ENCODE data around the gene TRIM65. TPM values are rescaled to one million over a fixed set of nuclear protein-coding genes. Genes with fewer than 3 reads are reported as not detected.
A peak's percentile ranks its signal among the peaks of the same experiment; 100 is the strongest.

The TRIM65 gene
- total and polyA plus RNA-seq, 2 experiments from 2014 or later, result 13.8 to 54.0 TPM

GRCh38 chr17:75908201-75908600 lies 11.4 kb upstream of the TRIM65 start:
- no peaks in the 10 kb centered on the region; the same call in 2 of the 3 replicates for H3K4me1 Mint-ChIP-seq
- H2AFZ ChIP-seq, result no peak overlapping the region
- ATAC-seq (no peak), DNase-seq (ENCODE audit: low spot score) (no peak)
- H3K79me2 ChIP-seq (replicated peaks; ENCODE audit: insufficient read depth), result peaks cover 11% of the 10 kb centered on the region
- no peak overlapping the region for H3K4me3 Mint-ChIP-seq
- peaks cover 14% of the 10 kb centered on the region; the same call in 1 of the 2 replicates for H3F3A ChIP-seq (replicated peaks; ENCODE audit: low read depth)
- no peaks in the 10 kb centered on the region for H3K36me3 ChIP-seq (ENCODE audit: insufficient read depth)
- no peaks in the 10 kb centered on the region for H3K27me3 ChIP-seq (ENCODE audit: insufficient read depth)
- H3K27ac Mint-ChIP-seq, result 0 out of 2 replicates have a peak overlapping the region, but pooled peaks have one; percentile 73
- peaks cover 2% of the 10 kb centered on the region; the same call in 2 of the 3 replicates for H3K36me3 Mint-ChIP-seq (ENCODE audit: low read depth)
- H3K27ac ChIP-seq (ENCODE audit: low read depth), result no peak overlapping the region
- TF ChIP-seq ZNF114 (CRISPR knock-in tag; IDR thresholded peaks at IDR 0.05) (no peak), EZH2phosphoT487 (IDR thresholded peaks at IDR 0.05; ENCODE audit: unreplicated experiment) (no peak), JUNB (IDR thresholded peaks at IDR 0.05; ENCODE audit: unreplicated experiment) (no peak), POLR2AphosphoS5 (IDR thresholded peaks at IDR 0.05; ENCODE audit: low read depth) (no peak)
- H3K4me2 ChIP-seq, result no peak overlapping the region
- peaks cover 6% of the 10 kb centered on the region; the same call in 1 of the 2 replicates for H4K20me1 ChIP-seq (replicated peaks; ENCODE audit: insufficient read depth)
- H3K4me1 ChIP-seq (ENCODE audit: insufficient read depth), result peaks cover 7% of the 10 kb centered on the region
- H3K4me3 ChIP-seq, result no peak overlapping the region
- H3K9me2 ChIP-seq (ENCODE audit: insufficient read depth), result no peaks in the 10 kb centered on the region
- peaks cover 8% of the 10 kb centered on the region for H3K27me3 Mint-ChIP-seq (ENCODE audit: insufficient read depth, low read depth, poor library complexity)
- H3K9me3 Mint-ChIP-seq, result no peaks in the 10 kb centered on the region

- no peaks in the 10 kb centered on the region for H3K9me3 Mint-ChIP-seq
- Histone ChIP-seq H3K9me2 (ENCODE audit: insufficient read depth) (no peaks in the 10 kb centered on the region), H3K79me2 (replicated peaks; ENCODE audit: insufficient read depth) (peaks cover 15% of the 10 kb centered on the region), H4K20me1 (replicated peaks; ENCODE audit: insufficient read depth) (peaks cover 6% of the 10 kb centered on the region; the same call in 1 of the 2 replicates), H3F3A (replicated peaks; ENCODE audit: low read depth) (peaks cover 24% of the 10 kb centered on the region), H3K36me3 (ENCODE audit: insufficient read depth) (peaks cover 4% of the 10 kb centered on the region; the same call in 1 of the 2 replicates), H3K4me3 (no peak overlapping the region), H3K4me1 (ENCODE audit: insufficient read depth) (peaks cover 8% of the 10 kb centered on the region), H3K4me2 (no peak overlapping the region), H3K27ac (ENCODE audit: low read depth) (no peak overlapping the region), H3K27me3 (ENCODE audit: insufficient read depth) (no peaks in the 10 kb centered on the region), H2AFZ (no peak overlapping the region)
- H3K4me1 Mint-ChIP-seq, result no peaks in the 10 kb centered on the region; the same call in 2 of the 3 replicates
- DNase-seq (ENCODE audit: low spot score), result no peak
- peaks cover 10% of the 10 kb centered on the region for H3K36me3 Mint-ChIP-seq (ENCODE audit: low read depth)
- ATAC-seq, result no peak
- no peak overlapping the region for H3K4me3 Mint-ChIP-seq
- H3K27ac Mint-ChIP-seq, result no peak overlapping the region
- H3K27me3 Mint-ChIP-seq (ENCODE audit: insufficient read depth, low read depth, poor library complexity), result peaks cover 8% of the 10 kb centered on the region
- TF ChIP-seq CREB1 (CRISPR knock-in tag; IDR thresholded peaks at IDR 0.05; ENCODE audit: low read depth) (no peak), POLR2AphosphoS5 (IDR thresholded peaks at IDR 0.05; ENCODE audit: low read depth) (no peak), ZNF114 (CRISPR knock-in tag; IDR thresholded peaks at IDR 0.05) (no peak), NANOG (IDR thresholded peaks at IDR 0.05; ENCODE audit: borderline replicate concordance) (no peak), ETS1 (IDR thresholded peaks at IDR 0.05) (no peak), ZNF331 (CRISPR knock-in tag; IDR thresholded peaks at IDR 0.05; ENCODE audit: low read depth) (no peak)
- TF ChIP-seq, protein P1, sequence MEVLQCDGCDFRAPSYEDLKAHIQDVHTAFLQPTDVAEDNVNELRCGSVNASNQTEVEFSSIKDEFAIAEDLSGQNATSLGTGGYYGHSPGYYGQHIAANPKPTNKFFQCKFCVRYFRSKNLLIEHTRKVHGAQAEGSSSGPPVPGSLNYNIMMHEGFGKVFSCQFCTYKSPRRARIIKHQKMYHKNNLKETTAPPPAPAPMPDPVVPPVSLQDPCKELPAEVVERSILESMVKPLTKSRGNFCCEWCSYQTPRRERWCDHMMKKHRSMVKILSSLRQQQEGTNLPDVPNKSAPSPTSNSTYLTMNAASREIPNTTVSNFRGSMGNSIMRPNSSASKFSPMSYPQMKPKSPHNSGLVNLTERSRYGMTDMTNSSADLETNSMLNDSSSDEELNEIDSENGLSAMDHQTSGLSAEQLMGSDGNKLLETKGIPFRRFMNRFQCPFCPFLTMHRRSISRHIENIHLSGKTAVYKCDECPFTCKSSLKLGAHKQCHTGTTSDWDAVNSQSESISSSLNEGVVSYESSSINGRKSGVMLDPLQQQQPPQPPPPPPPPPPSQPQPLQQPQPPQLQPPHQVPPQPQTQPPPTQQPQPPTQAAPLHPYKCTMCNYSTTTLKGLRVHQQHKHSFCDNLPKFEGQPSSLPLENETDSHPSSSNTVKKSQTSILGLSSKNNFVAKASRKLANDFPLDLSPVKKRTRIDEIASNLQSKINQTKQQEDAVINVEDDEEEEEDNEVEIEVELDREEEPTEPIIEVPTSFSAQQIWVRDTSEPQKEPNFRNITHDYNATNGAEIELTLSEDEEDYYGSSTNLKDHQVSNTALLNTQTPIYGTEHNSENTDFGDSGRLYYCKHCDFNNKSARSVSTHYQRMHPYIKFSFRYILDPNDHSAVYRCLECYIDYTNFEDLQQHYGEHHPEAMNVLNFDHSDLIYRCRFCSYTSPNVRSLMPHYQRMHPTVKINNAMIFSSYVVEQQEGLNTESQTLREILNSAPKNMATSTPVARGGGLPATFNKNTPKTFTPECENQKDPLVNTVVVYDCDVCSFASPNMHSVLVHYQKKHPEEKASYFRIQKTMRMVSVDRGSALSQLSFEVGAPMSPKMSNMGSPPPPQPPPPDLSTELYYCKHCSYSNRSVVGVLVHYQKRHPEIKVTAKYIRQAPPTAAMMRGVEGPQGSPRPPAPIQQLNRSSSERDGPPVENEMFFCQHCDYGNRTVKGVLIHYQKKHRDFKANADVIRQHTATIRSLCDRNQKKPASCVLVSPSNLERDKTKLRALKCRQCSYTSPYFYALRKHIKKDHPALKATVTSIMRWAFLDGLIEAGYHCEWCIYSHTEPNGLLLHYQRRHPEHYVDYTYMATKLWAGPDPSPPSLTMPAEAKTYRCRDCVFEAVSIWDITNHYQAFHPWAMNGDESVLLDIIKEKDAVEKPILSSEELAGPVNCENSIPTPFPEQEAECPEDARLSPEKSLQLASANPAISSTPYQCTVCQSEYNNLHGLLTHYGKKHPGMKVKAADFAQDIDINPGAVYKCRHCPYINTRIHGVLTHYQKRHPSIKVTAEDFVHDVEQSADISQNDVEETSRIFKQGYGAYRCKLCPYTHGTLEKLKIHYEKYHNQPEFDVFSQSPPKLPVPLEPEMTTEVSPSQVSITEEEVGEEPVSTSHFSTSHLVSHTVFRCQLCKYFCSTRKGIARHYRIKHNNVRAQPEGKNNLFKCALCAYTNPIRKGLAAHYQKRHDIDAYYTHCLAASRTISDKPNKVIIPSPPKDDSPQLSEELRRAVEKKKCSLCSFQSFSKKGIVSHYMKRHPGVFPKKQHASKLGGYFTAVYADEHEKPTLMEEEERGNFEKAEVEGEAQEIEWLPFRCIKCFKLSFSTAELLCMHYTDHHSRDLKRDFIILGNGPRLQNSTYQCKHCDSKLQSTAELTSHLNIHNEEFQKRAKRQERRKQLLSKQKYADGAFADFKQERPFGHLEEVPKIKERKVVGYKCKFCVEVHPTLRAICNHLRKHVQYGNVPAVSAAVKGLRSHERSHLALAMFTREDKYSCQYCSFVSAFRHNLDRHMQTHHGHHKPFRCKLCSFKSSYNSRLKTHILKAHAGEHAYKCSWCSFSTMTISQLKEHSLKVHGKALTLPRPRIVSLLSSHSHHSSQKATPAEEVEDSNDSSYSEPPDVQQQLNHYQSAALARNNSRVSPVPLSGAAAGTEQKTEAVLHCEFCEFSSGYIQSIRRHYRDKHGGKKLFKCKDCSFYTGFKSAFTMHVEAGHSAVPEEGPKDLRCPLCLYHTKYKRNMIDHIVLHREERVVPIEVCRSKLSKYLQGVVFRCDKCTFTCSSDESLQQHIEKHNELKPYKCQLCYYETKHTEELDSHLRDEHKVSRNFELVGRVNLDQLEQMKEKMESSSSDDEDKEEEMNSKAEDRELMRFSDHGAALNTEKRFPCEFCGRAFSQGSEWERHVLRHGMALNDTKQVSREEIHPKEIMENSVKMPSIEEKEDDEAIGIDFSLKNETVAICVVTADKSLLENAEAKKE (CRISPR knock-in tag; IDR thresholded peaks at IDR 0.05), result no peak
- TF ChIP-seq, protein P2, sequence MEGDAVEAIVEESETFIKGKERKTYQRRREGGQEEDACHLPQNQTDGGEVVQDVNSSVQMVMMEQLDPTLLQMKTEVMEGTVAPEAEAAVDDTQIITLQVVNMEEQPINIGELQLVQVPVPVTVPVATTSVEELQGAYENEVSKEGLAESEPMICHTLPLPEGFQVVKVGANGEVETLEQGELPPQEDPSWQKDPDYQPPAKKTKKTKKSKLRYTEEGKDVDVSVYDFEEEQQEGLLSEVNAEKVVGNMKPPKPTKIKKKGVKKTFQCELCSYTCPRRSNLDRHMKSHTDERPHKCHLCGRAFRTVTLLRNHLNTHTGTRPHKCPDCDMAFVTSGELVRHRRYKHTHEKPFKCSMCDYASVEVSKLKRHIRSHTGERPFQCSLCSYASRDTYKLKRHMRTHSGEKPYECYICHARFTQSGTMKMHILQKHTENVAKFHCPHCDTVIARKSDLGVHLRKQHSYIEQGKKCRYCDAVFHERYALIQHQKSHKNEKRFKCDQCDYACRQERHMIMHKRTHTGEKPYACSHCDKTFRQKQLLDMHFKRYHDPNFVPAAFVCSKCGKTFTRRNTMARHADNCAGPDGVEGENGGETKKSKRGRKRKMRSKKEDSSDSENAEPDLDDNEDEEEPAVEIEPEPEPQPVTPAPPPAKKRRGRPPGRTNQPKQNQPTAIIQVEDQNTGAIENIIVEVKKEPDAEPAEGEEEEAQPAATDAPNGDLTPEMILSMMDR (conservative IDR thresholded peaks at IDR 0.05; ENCODE audit: low read depth in 2 of 2), result no peak
These were observed 9.6 kb upstream of the TRIM65 start for GRCh38 chr17:75906143-75906884.
